ENCODE results near the gene PLA2G10. TPM values are rescaled to one million over a fixed set of nuclear protein-coding genes. Genes with fewer than 3 reads are reported as not detected.
"Not testable (repeated sequence)": the region's sequence is repeated elsewhere in the genome, so short reads cannot be mapped to it uniquely, and the experiment has no call there.

The PLA2G10 gene
- not detected in 2 replicates for total RNA-seq (2014; rRNA removed; shearing (Covaris generic))

GRCh38 chr16:14694129-14694528 is at the start of gene PLA2G10:
TSS of gene PLA2G10 (minus strand) at chr16:14694308. CDS start at chr16:14694229, 79 bp downstream.
- DNase-seq (ENCODE audit: low read depth), result not testable (repeated sequence)

- not testable (repeated sequence) for DNase-seq (ENCODE audit: low read depth)
Measured at GRCh38 chr16:14742273-14743128, 48.4 kb upstream of the PLA2G10 start, which contains the start of gene NPIPA2. TSS of gene NPIPA2 (plus strand) at chr16:14742533. CDS start at chr16:14748066, 5,533 bp downstream.

- DNase-seq (ENCODE audit: low read depth), result not testable (repeated sequence)
Measured at GRCh38 chr16:14741794-14742193, 47.7 kb upstream of the PLA2G10 start.

GRCh38 chr16:14740832-14741385 is 46.8 kb upstream of the PLA2G10 start:
- not testable (repeated sequence) for DNase-seq (ENCODE audit: low read depth)

GRCh38 chr16:14733233-14733632 is 39.1 kb upstream of the PLA2G10 start:
- not testable (repeated sequence) for DNase-seq (ENCODE audit: low read depth)

- not testable (repeated sequence) for DNase-seq (ENCODE audit: low read depth)
Measured at GRCh38 chr16:14703156-14704011, 9.3 kb upstream of the PLA2G10 start, which contains the start of gene NPIPA3. TSS of gene NPIPA3 (plus strand) at chr16:14703411. CDS start at chr16:14708944, 5,533 bp downstream.

GRCh38 chr16:14702672-14703071 is 8.6 kb upstream of the PLA2G10 start:
- not testable (repeated sequence) for DNase-seq (ENCODE audit: low read depth)

- DNase-seq (ENCODE audit: low read depth), result not testable (repeated sequence)
Measured at GRCh38 chr16:14701859-14702258, 7.8 kb upstream of the PLA2G10 start.

GRCh38 chr16:14685870-14686793 is 8.0 kb downstream of the PLA2G10 start:
- not testable (repeated sequence) for DNase-seq (ENCODE audit: low read depth)

- DNase-seq (ENCODE audit: low read depth), result no peak
Measured at GRCh38 chr16:14682121-14682520, 12.0 kb downstream of the PLA2G10 start.

GRCh38 chr16:14681115-14681514 is 13.0 kb downstream of the PLA2G10 start:
- DNase-seq (ENCODE audit: low read depth), result no peak

GRCh38 chr16:14680396-14680795 is 13.7 kb downstream of the PLA2G10 start:
- not testable (repeated sequence) for DNase-seq (ENCODE audit: low read depth)

GRCh38 chr16:14678748-14679497 is 15.2 kb downstream of the PLA2G10 start:
- DNase-seq (ENCODE audit: low read depth), result no peak

GRCh38 chr16:14677627-14678026 is 16.5 kb downstream of the PLA2G10 start:
- DNase-seq (ENCODE audit: low read depth), result no peak

- no peak for DNase-seq (ENCODE audit: low read depth)
Measured at GRCh38 chr16:14676633-14677032, 17.5 kb downstream of the PLA2G10 start.

- no peak for DNase-seq (ENCODE audit: low read depth)
Measured at GRCh38 chr16:14672403-14672971, 21.6 kb downstream of the PLA2G10 start.

GRCh38 chr16:14669776-14670175 is 24.3 kb downstream of the PLA2G10 start:
- DNase-seq (ENCODE audit: low read depth), result peak; percentile 34

- DNase-seq (ENCODE audit: low read depth), result no peak
Measured at GRCh38 chr16:14668556-14669223, 25.4 kb downstream of the PLA2G10 start.

Data from M059J (cell line).